ENCODE results near the gene GINM1.

Gene GINM1

DNA sequence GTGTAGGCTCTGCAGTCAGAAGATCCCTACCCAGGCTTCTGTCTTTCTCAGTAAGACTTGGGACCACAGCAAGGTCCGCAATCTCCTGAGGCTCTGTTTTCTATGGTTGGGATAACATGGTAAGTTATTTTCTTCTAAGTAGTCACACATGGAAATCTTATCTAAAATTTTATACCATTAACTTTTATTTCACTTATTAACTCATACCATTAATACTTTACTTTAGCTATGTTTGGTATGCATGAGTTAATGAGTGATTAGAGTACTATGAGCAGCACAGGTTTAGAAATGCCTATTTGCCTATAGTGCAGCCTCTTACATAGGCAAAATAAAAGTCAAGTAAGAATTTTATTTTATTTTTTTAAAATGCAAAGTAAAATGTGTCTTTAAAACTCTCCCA, 27.2 kb downstream of the GINM1 start:
- DNase-seq (ENCODE audit: low read depth in 3 of 3) = no peak

DNA sequence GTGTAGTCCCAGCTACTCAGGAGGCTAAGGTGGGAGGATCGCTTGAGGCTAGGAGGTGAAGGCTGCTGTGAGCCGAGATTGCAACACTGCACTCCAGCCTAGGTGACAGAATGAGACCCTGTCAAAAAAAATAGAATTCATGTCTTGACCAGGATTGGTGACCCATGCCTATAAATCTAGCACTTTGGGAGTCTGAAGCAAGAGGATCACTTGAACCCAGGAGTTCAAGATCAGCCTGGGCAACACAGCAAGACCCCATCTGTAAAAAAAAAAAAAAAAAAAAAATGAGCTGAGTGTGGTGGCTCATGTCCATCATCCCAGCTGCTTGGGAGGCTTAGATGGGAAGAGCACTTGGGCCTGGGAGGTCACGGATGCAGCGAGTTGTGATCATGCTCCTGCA, 34.3 kb downstream of the GINM1 start:
- DNase-seq (ENCODE audit: low read depth in 3 of 3) = no peak

DNA sequence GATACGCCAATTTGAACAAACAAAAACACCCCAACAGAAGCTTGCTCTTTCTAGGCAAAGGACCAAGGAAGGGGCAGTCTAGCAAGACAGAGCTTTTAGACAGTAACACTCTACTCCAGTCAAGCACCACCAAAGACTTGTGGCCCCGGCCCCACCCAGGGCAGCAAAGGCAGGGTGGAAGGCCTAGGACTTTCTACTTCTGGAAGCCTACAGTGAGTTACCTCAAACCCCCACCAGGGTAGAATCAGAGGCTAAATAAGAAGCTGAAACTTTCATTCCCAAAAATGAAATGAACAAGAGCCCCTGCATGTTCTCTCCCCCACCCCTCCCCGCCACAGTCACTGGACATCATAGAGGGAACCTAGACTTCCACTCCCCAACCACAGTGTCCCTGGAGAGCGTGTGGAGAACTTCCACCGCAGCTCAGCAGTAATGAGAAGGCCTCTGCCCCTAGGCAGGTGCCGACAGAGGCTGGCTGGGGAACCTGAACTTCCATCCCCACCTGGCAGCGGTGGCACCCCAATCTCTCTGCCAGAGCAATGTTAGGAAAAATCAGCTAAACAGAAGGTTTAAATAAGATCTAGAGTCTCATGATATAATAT, 42.3 kb downstream of the GINM1 start:
- no peak for DNase-seq (ENCODE audit: low read depth in 3 of 3)

DNA sequence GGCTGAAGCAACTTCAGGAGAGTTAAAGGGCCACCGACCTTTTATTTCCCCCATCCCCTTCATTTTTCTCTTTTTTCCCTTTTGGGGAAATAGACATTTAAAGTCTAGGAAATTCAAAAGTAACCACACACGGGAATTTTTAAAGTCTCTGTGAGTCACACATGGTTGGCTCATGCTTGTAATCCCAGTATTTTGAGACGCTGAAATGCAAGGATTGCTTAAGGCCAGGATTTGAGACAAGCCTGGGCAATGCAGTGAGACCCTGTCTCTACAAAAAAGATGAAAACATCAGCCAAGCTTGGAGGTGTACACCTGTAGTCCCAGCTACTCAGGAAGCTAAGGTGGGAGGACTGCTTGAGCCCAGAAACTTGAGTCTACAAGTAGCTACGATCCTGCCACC, 48.2 kb downstream of the GINM1 start:
- no peak for DNase-seq (ENCODE audit: low read depth in 3 of 3)

DNA sequence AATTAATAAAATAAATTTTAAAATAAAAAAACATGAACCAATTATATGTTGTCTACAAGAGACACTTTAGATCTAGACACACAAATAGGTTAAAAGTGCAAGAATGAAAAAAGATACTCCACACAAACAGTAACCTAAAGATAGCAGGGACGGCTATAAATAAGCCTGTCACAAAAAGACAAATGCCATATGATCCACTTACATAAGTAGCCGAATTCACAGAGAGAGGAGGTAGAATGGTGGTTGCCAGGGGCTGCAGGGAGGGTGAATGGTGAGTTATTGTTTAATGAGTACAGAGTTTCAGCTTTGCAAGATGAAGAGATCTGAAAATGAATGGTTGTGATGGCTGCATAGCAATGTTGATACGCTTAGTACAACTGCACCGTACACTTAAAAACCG, 49.6 kb downstream of the GINM1 start:
- DNase-seq (ENCODE audit: low read depth in 3 of 3) = no peak

DNA sequence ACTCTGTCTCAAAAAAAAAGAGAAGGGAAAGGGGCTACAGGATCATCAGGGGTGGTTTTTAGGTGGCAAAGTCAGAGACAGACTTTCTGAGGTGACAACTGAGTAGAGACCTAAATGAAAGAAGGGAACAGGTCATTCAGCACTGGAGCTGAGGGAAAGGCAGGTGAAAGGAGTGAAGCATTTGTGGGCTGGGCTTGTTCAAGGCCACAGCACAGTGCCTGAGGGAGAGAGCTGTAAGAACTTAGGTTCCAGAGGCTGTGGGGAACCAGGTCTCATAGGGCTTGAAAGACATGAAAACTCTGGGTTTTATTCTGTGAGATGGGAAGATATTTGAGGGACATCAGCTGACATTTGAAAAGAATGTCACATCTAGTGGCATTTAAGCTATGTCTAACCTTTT, 61.5 kb downstream of the GINM1 start:
- no peak for DNase-seq (ENCODE audit: low read depth in 3 of 3)

DNA sequence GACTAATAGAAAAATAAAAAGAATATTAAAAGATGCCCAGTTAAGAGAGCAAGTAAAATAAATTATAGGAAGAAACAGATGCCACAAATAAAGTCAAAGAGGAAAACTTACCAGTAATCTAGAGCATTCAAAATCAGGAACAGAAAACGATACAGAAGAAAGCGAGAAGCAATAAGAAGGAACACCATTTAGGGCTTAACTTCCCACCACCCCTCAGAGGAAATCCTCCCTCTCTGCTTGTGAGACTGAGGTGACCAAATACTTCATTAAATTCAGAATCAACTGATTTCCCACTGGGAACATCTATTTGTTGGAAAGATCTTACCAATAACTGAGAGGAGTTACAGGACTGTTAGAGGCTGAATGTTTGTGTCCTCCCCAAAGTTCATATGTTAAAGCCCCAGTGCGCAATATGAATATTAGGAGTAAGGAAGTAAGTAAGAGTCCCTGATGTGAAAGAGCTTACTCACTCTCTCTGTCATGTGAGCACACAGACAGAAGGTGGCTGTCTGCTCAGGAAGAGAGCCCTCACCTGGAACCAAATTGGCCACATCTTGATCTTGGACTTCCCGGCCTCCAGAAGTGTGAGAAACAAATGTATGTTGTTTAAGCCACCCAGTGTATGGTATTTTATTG, 62.8 kb downstream of the GINM1 start:
- DNase-seq (ENCODE audit: low read depth in 3 of 3) = no peak

DNA sequence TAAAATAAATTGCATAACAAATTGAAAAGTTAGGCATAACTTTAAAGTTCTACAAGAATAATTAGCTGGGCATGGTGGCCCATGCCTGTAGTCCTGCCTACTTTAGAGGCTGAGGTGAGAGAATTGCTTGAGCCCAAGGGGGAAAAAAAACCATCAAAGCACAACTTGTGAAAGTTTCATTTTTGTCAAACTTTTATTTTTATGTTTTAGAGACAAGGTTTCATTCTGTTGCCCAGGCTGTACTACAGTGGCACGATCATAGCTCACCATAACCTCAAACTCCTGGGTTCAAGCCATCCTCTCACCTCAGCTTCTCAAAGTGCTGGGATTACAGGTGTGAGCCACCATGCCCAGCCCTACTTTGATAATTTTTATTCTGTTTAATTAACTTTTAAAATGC, 68.1 kb downstream of the GINM1 start:
- DNase-seq (ENCODE audit: low read depth in 3 of 3) = no peak

DNA sequence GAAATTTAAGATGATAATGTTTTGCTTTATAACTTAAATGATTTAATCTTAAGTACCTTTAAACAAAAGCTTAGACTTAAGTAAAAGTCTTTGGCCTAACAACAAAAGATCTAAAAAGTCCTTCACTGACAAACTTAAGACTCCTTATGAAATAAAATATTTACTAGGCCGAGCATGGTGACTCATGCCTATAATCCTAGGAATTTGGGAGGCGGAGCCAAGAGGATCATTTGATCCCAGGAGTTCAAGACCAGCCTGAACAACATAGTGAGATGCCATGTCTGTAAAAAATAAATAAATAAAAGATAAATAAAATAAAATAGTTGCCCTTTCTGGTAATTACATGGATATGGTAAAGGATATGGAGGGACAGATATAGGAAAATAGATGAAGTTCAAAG, 69.9 kb downstream of the GINM1 start:
- no peak for DNase-seq (ENCODE audit: low read depth in 3 of 3)
